Right ventricle myocardium inferior (tissue), 1 donor: ENCODE results near the gene CCDC50. TPM values are rescaled to one million over a fixed set of nuclear protein-coding genes. Genes with fewer than 3 reads are reported as not detected.

Experiments
- ATAC-seq: fragments of 200-7000 bp; cut with Tn5 transposase; one replicate; pipeline ENCODE4 v1.9.1; 2020; ENCODE audit warnings: mild to moderate bottlenecking, moderate library complexity
- DNase-seq: peaks from one replicate; pipeline ENCODE4 v3.0.0; 2021; ENCODE audit errors: missing footprints
- intact Hi-C: fragments of 100-400 bp; cut with DNase I; formaldehyde crosslinking; loops from one replicate; pipeline ENCODE4 v1.11.0; 2022
- total RNA-seq: library from RNA; stranded (reverse); fragmentation: NEBNext Ultra II Directional; extraction: Animal tissue kit (Norgen Biotek cat#: 25700); gene quantifications from one replicate; pipeline ENCODE4 v1.2.1, GENCODE V29; 2021
- donor health status: DM: no; HTN: yes; CAD: no; lungs with severe emphysema.

The CCDC50 gene
- total RNA-seq, 1 donor from 2014 or later = 57.8 TPM

- DNase-seq (no peak), ATAC-seq (no peak)
- intact Hi-C loops = no loop called here
These were observed 15.0 kb upstream of the CCDC50 start for GRCh38 chr3:191314109-191314728.

GRCh38 chr3:191316876-191317603 is 12.2 kb upstream of the CCDC50 start:
- intact Hi-C loops = no loop called here
- DNase-seq = no peak
- no peak for ATAC-seq

DNA sequence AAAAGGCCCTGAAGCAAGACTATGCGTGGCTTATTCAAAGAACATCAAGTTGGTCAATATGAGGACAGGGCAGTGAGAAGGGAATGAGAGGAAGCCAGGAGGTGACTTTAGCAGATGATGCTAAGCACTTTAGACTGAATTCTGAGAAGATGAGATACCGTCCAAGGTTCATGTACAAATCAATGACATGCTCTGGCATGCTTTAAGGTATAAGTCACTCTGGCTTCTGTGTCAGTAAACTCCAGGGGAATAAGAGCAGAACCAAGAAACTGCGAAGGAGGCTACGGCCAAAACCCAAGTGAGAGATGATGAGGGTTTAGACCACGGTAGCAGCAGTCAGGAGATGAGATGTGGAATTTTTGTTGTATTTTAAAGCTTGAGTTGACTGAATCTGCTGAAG is 8.9 kb upstream of the CCDC50 start:
- intact Hi-C loops = loop anchor here (10.0 kb wide), 1 partner anchor 76 kb away; no protein-coding TSS in a partner anchor
- DNase-seq (no peak), ATAC-seq (no peak)

- no peak for ATAC-seq
- no peak for DNase-seq
- intact Hi-C loops = loop anchor here (10.0 kb wide), 1 partner anchor 76 kb away; no protein-coding TSS in a partner anchor
These were observed 8.0 kb upstream of the CCDC50 start for GRCh38 chr3:191321019-191321767.

DNA sequence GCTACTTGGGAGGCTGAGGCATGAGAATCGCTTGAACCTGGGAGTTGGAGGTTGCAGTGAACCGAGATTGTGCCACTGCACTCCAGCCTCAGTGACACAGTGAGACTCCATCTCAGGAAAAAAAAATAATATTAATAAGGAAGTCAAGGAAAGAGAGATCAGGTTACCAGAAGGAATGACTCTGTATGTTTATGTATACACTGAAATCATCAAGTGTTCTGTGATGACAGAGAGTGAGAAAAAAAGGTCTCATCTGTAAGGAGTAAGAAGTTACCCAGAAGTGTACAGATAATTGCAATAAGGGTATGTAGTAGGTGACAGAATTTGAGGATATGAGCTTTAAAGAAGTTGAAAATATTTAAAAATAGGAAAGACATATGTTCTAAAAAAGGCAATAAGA is 4.3 kb upstream of the CCDC50 start:
- DNase-seq (no peak), ATAC-seq (no peak)
- intact Hi-C loops = loop anchor here (10.0 kb wide), 1 partner anchor 80 kb away; no protein-coding TSS in a partner anchor

- intact Hi-C loops = loop anchor here (10.0 kb wide), 1 partner anchor 83 kb away; no protein-coding TSS in a partner anchor
- no peak for ATAC-seq
- no peak for DNase-seq
These were observed 1.7 kb upstream of the CCDC50 start for GRCh38 chr3:191327526-191327925.

- DNase-seq (no peak), ATAC-seq (no peak)
- intact Hi-C loops = loop anchor here (10.0 kb wide), 1 partner anchor 84 kb away; no protein-coding TSS in a partner anchor
These were observed 722 bp upstream of the CCDC50 start for GRCh38 chr3:191328383-191328961.

- intact Hi-C loops = loop anchor here (5.0 to 10.0 kb wide), 2 partner anchors 37 to 85 kb away; no protein-coding TSS in a partner anchor
- ATAC-seq (peak; percentile 43), DNase-seq (peak; percentile 67)
These were observed 698 bp downstream of the CCDC50 start, which contains the start of gene UTS2B for GRCh38 chr3:191329654-191330529. UTS2B (minus strand) TSS chr3:191330526; CDS start chr3:191282189, 48,337 bp downstream.

- intact Hi-C loops = loop anchor here (5.0 kb wide), 1 partner anchor 37 kb away; no protein-coding TSS in a partner anchor
- peak; percentile 15 for ATAC-seq
These were observed 1.4 kb downstream of the CCDC50 start for GRCh38 chr3:191330530-191331048.

GRCh38 chr3:191331388-191331787 is 2.2 kb downstream of the CCDC50 start:
- intact Hi-C loops = loop anchor here (5.0 kb wide), 1 partner anchor 36 kb away; no protein-coding TSS in a partner anchor
- ATAC-seq = no peak
- DNase-seq = no peak

More at GRCh38 chr3:191330530-191331048, 1.4 kb downstream of the CCDC50 start:
- DNase-seq = no peak

DNA sequence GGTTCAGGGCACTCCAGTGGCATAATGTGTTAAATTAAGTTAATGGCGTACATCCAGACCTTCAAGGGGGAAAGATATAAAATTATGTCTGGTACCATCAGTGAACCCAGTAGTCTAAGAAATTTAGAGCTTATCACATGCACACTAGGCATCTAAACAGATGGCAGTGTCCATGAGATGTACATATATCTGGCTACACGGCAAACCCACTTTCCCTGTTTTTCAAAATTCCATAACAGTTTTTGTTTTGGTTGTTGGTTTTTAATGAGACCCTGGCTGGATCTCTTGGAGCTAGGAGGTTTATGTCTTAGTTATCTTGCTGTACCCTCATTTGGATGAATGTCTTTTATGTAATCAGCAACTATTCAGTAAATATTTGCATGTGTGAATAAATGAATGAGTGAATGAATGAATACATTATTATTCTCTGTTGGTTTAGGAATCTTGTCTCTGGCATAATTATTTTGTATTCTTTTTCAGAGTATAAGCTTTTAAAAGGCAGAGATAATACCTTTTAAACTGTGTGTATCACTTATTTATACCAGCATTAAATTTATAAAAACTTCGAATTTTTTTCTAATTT is 4.2 kb downstream of the CCDC50 start:
- ATAC-seq (no peak), DNase-seq (no peak)
- intact Hi-C loops = loop anchor here (5.0 kb wide), 1 partner anchor 34 kb away; no protein-coding TSS in a partner anchor

GRCh38 chr3:191334346-191334893 is 5.2 kb downstream of the CCDC50 start:
- DNase-seq (no peak), ATAC-seq (no peak)
- intact Hi-C loops = loop anchor here (5.0 kb wide), 1 partner anchor 33 kb away; no protein-coding TSS in a partner anchor

DNA sequence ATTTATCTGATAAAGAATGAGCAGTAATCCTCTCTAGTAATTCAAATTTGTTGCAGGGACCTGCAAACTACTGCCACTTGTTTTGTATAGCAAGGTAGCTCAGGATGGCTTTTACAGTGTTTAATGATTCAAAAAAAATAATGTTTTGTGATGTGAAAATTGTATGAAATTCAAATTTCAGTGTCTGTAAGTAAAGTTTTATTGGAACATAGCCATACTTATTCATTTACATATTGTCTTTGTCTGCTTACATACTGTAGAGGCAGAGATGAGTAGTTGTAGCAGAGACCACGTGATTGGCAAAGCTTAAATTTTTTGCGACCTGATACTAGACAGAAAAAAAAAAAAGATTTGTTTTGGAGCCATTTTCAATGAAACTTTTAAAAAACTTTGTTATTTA is 7.6 kb downstream of the CCDC50 start:
- intact Hi-C loops = no loop called here

GRCh38 chr3:191338177-191338488 is 8.9 kb downstream of the CCDC50 start:
- intact Hi-C loops = no loop called here

More for the DNA sequence above, 7.6 kb downstream of the CCDC50 start:
- ATAC-seq (no peak), DNase-seq (no peak)

GRCh38 chr3:191339316-191339917 is 10.2 kb downstream of the CCDC50 start:
- intact Hi-C loops = no loop called here
- ATAC-seq (no peak), DNase-seq (no peak)

More at GRCh38 chr3:191338177-191338488, 8.9 kb downstream of the CCDC50 start:
- DNase-seq (no peak), ATAC-seq (no peak)

GRCh38 chr3:191340351-191340750 is 11.2 kb downstream of the CCDC50 start:
- ATAC-seq (no peak), DNase-seq (no peak)
- intact Hi-C loops = no loop called here
